ENCODE data around the gene MCM8. TPM values are rescaled to one million over a fixed set of nuclear protein-coding genes. Genes with fewer than 3 reads are reported as not detected.

MCM8 gene
- total RNA-seq, 2 experiments from 2014 or later, result 43.7 to 58.2 TPM

DNA sequence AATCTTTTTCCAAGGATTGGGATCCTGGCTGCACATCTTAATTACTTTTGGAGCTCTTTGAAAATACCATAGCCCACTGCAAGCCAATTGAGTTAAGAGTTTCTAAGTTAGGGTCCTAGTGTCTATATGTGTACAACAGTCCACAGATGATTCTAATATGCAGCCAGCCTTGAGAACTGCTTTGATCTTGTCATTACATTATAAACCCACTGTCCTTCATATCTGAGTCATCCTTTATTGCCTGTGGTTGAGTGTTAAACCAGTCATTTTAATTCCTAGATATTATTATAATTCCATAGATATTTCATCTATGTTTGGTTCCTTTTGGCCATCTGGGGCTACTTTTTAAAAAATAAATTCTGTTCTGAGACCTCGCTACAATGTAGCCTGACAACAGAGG, 24.1 kb downstream of the MCM8 start:
- H3K27ac ChIP-seq (ENCODE audit: low read depth, low read length, poor library complexity, severe bottlenecking), result no peak overlapping the region
- intact Hi-C loops (cut with micrococcal nuclease; ENCODE audit: unreplicated experiment), result no loop called here
- peaks cover 97% of the 10 kb centered on the region for H3K36me3 ChIP-seq (ENCODE audit: insufficient read depth, low read length)
- CTCF ChIA-PET (ENCODE audit: unreplicated experiment), result no interaction called here
- H3K9me2 ChIP-seq (ENCODE audit: insufficient read depth, low read length), result no peaks in the 10 kb centered on the region
- no peaks in the 10 kb centered on the region for H3K4me1 ChIP-seq (ENCODE audit: insufficient read depth, low read length, poor library complexity, severe bottlenecking)
- no peaks in the 10 kb centered on the region for H4K20me1 ChIP-seq (ENCODE audit: insufficient read depth, low read length)
- POLR2A ChIA-PET, result interaction anchor here (0.7 to 1.0 kb wide), 3 partner anchors 9 to 30 kb away, joined by 3 to 4 read pairs (median 3); no protein-coding TSS in a partner anchor
- no peak overlapping the region for H2AFZ ChIP-seq (ENCODE audit: low read length)
- H3K9me3 ChIP-seq (ENCODE audit: low read length), result no peaks in the 10 kb centered on the region
- no peak for DNase-seq (ENCODE audit: low spot score)
- H3K4me2 ChIP-seq (ENCODE audit: low read length), result no peak overlapping the region
- TF ChIP-seq EZH2phosphoT487 (IDR thresholded peaks at IDR 0.05; ENCODE audit: borderline replicate concordance, low read depth, low read length) (no peak), CTCF (conservative IDR thresholded peaks at IDR 0.05; ENCODE audit: low read length) (no peak)
- H3K79me2 ChIP-seq (ENCODE audit: insufficient read depth, low read depth, low read length), result no peaks in the 10 kb centered on the region
- H3K4me3 ChIP-seq (ENCODE audit: low read depth, low read length, poor library complexity, severe bottlenecking), result no peak overlapping the region
- no TSS peak for BruUV-seq (replicated peaks)

- CTCF ChIA-PET (ENCODE audit: unreplicated experiment), result no interaction called here
- Histone ChIP-seq H3K4me2 (ENCODE audit: low read length) (no peak overlapping the region), H3K27ac (ENCODE audit: low read depth, low read length, poor library complexity, severe bottlenecking) (no peak overlapping the region), H3K9me3 (ENCODE audit: low read length) (no peaks in the 10 kb centered on the region), H3K9me2 (ENCODE audit: insufficient read depth, low read length) (no peaks in the 10 kb centered on the region), H2AFZ (ENCODE audit: low read length) (no peak overlapping the region), H3K36me3 (ENCODE audit: insufficient read depth, low read length) (peaks cover 97% of the 10 kb centered on the region), H3K79me2 (ENCODE audit: insufficient read depth, low read depth, low read length) (no peaks in the 10 kb centered on the region), H4K20me1 (ENCODE audit: insufficient read depth, low read length) (no peaks in the 10 kb centered on the region), H3K4me3 (ENCODE audit: low read depth, low read length, poor library complexity, severe bottlenecking) (no peak overlapping the region), H3K4me1 (ENCODE audit: insufficient read depth, low read length, poor library complexity, severe bottlenecking) (no peaks in the 10 kb centered on the region)
- intact Hi-C loops (cut with micrococcal nuclease; ENCODE audit: unreplicated experiment), result no loop called here
- no peak for DNase-seq (ENCODE audit: low spot score)
- POLR2A ChIA-PET, result interaction anchor here (0.9 kb wide), 1 partner anchor 12 kb away, joined by 4 read pairs; no protein-coding TSS in a partner anchor
- TF ChIP-seq CTCF (conservative IDR thresholded peaks at IDR 0.05; ENCODE audit: low read length) (no peak), EZH2phosphoT487 (IDR thresholded peaks at IDR 0.05; ENCODE audit: borderline replicate concordance, low read depth, low read length) (no peak)
- BruUV-seq (replicated peaks), result no TSS peak
Measured at GRCh38 chr20:5975778-5976177, 25.3 kb downstream of the MCM8 start.

DNA sequence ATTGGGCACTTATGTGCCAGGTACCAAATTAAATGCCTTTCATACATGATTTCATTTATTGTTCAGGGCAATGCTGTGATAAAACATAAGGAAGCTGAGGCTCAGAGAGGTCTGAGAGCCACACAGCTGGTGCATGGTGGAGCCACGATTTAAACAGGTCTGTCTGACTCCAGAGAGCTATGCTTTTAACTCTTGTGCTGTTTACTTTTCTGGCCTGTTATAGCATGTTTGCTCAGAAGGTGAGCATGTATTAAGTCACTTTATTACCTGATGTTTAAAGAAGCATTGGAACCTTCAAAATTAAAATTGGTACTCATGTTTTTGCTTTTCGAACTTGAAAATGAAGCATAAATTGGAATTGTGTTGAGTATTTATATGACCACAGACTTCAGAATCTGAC, 26.8 kb downstream of the MCM8 start:
- no peaks in the 10 kb centered on the region for H3K9me3 ChIP-seq (ENCODE audit: low read length)
- no peak overlapping the region for H2AFZ ChIP-seq (ENCODE audit: low read length)
- H3K4me2 ChIP-seq (ENCODE audit: low read length), result no peak overlapping the region
- intact Hi-C loops (cut with micrococcal nuclease; ENCODE audit: unreplicated experiment), result no loop called here
- no peak for DNase-seq (ENCODE audit: low spot score)
- no peak overlapping the region for H3K4me3 ChIP-seq (ENCODE audit: low read depth, low read length, poor library complexity, severe bottlenecking)
- ChIA-PET POLR2A (interaction anchor here (1.0 to 1.4 kb wide), 3 partner anchors 10 to 27 kb away, joined by 3 to 4 read pairs (median 3); partner anchors contain the start of genes MCM8 and TRMT6), CTCF (ENCODE audit: unreplicated experiment) (no interaction called here)
- peaks cover 99% of the 10 kb centered on the region for H3K36me3 ChIP-seq (ENCODE audit: insufficient read depth, low read length)
- H3K27ac ChIP-seq (ENCODE audit: low read depth, low read length, poor library complexity, severe bottlenecking), result no peak overlapping the region
- BruUV-seq (replicated peaks), result no TSS peak
- H3K4me1 ChIP-seq (ENCODE audit: insufficient read depth, low read length, poor library complexity, severe bottlenecking), result no peaks in the 10 kb centered on the region
- no peaks in the 10 kb centered on the region for H4K20me1 ChIP-seq (ENCODE audit: insufficient read depth, low read length)
- TF ChIP-seq EZH2phosphoT487 (IDR thresholded peaks at IDR 0.05; ENCODE audit: borderline replicate concordance, low read depth, low read length), result no peak
- no peaks in the 10 kb centered on the region for H3K79me2 ChIP-seq (ENCODE audit: insufficient read depth, low read depth, low read length)
- H3K9me2 ChIP-seq (ENCODE audit: insufficient read depth, low read length), result no peaks in the 10 kb centered on the region

All from OCI-LY7 (cell line).